Tibial nerve (tissue), 4 donors: ENCODE results near the gene ZNF385D. TPM values are rescaled to one million over a fixed set of nuclear protein-coding genes. Genes with fewer than 3 reads are reported as not detected.

ENCODE experiments used
- DNase-seq, 2 donors: peaks; one replicate each; pipeline ENCODE4 v3.0.0-alpha.2; 2019; ENCODE audit warnings: low spot score in 2 of 2
- H3K27ac ChIP-seq, 4 donors: fragments of 200-600 bp; sonication (generic) in 3 of 4; one replicate each; pipeline ENCODE4 v1.5.1; 2017 to 2019; ENCODE audit warnings: mild to moderate bottlenecking in 1 of 4
- H3K27me3 ChIP-seq, 2 donors: fragments of 200-600 bp; sonication (generic) in 1 of 2; one replicate each; pipeline versions ENCODE4 v1.5.1 to v1.6.0; 2017 to 2019
- H3K36me3 ChIP-seq, 3 donors: fragments of 200-600 bp; sonication (generic); one replicate each; pipeline ENCODE4 v1.5.1; 2018 to 2019
- H3K4me1 ChIP-seq, 4 donors: fragments of 200-600 bp; sonication (generic) in 3 of 4; one replicate each; pipeline ENCODE4 v1.5.1; 2017 to 2019
- H3K4me3 ChIP-seq, 4 donors: fragments of 200-600 bp; sonication (generic) in 3 of 4; one replicate each; pipeline ENCODE4 v1.5.1; 2017 to 2019; ENCODE audit warnings: mild to moderate bottlenecking in 1 of 4, moderate library complexity in 1 of 4
- H3K9me3 ChIP-seq, 4 donors: fragments of 200-600 bp; sonication (generic) in 3 of 4; one replicate each; pipeline ENCODE4 v1.5.1; 2017 to 2019
- CTCF ChIP-seq, 5 experiments: fragments of 200-600 bp in 3 of 5; fragments of 450-650 bp in 2 of 5; sonication (generic) in 3 of 5; IDR thresholded peaks; one replicate each; pipeline ENCODE4 v1.5.1; 2016 to 2019; ENCODE audit warnings: antibody characterized with exemption in 5 of 5, mild to moderate bottlenecking in 3 of 5, moderate library complexity in 2 of 5
- EP300 ChIP-seq, 2 donors: sonication (generic); formaldehyde crosslinking; IDR thresholded peaks; one replicate each; pipeline ENCODE4 v1.6.1; 2017; ENCODE audit warnings: antibody characterized with exemption in 2 of 2, mild to moderate bottlenecking in 1 of 2
- POLR2A ChIP-seq, 2 donors: fragments of 450-650 bp; IDR thresholded peaks; one replicate each; pipeline ENCODE4 v1.6.1; 2017; ENCODE audit warnings: antibody characterized with exemption in 2 of 2, mild to moderate bottlenecking in 2 of 2, moderate library complexity in 2 of 2
- WGBS, 2 donors: methylation state at CpG; one replicate each; pipeline ENCODE4 v1.1.5; 2018; 5-methylcytosine and 5-hydroxymethylcytosine counted together
- total RNA-seq, 4 donors: library from RNA; depleted of rRNA; stranded (reverse); fragments of >200 nt; gene quantifications; one replicate each; pipeline ENCODE4 v1.1.0, GENCODE V29; 2016

ZNF385D gene
- total RNA-seq, 4 donors from 2014 or later: 2.7 to 9.0 (median 4.4) TPM

GRCh38 chr3:21446027-21446426 lies 305.0 kb downstream of the ZNF385D start:
- peaks cover 0 to 14% (median 0%) of the 10 kb centered on the region in 4 donors for H3K4me1 ChIP-seq
- 79 to 82% methylated on average over 3 of the region's 3 CpGs for WGBS, 2 donors
- no peak for TF ChIP-seq EP300 (IDR thresholded peaks at IDR 0.05)
- TF ChIP-seq POLR2A (IDR thresholded peaks at IDR 0.05): no peak
- no peak for TF ChIP-seq CTCF (IDR thresholded peaks at IDR 0.05)

DNA sequence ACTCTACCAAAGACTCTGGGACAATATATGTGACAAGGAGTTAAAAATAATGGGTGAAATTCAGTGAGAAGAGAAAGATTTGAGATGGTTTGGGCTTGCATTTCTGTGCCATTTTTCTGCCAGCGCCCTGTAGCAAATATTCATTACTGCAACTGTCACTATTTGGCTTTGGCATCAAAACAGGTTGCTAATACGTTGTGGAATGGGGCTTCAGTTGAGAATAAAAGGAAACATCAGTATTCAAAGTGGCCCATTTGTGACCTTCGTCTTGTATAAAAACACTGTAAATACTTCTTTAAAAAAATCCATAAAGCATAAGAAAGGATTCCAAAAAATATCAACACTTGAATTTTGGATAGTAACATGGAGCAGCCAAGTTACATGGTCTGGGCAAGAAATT lies 309.2 kb downstream of the ZNF385D start:
- WGBS, 2 donors: 79 to 87% methylated on average over 3 of the region's 3 CpGs
- TF ChIP-seq CTCF (IDR thresholded peaks at IDR 0.05) (no peak), EP300 (IDR thresholded peaks at IDR 0.05) (no peak), POLR2A (IDR thresholded peaks at IDR 0.05) (no peak)

More at GRCh38 chr3:21446027-21446426, 305.0 kb downstream of the ZNF385D start:
- Histone ChIP-seq H3K27ac (no peak overlapping the region), H3K27me3 (no peaks in the 10 kb centered on the region), H3K9me3 (no peaks in the 10 kb centered on the region), H3K4me3 (no peak overlapping the region), H3K36me3 (no peaks in the 10 kb centered on the region)
- no peak for DNase-seq

GRCh38 chr3:21436835-21437234 lies 314.2 kb downstream of the ZNF385D start:
- Histone ChIP-seq H3K9me3 (no peaks in the 10 kb centered on the region), H3K4me1 (no peaks in the 10 kb centered on the region), H3K27ac (no peak overlapping the region), H3K4me3 (no peak overlapping the region), H3K36me3 (no peaks in the 10 kb centered on the region), H3K27me3 (no peaks in the 10 kb centered on the region)
- WGBS, 2 donors: 85 to 88% methylated on average over 11 of the region's 11 CpGs
- no peak for DNase-seq
- TF ChIP-seq POLR2A (IDR thresholded peaks at IDR 0.05) (no peak), EP300 (IDR thresholded peaks at IDR 0.05) (no peak), CTCF (IDR thresholded peaks at IDR 0.05) (no peak)

More for the DNA sequence above, 309.2 kb downstream of the ZNF385D start:
- DNase-seq: no peak
- peaks cover 0 to 2% (median 0%) of the 10 kb centered on the region in 4 donors for H3K4me1 ChIP-seq
- no peaks in the 10 kb centered on the region for H3K36me3 ChIP-seq
- no peak overlapping the region for H3K27ac ChIP-seq
- H3K4me3 ChIP-seq: no peak overlapping the region
- no peaks in the 10 kb centered on the region for H3K9me3 ChIP-seq
- H3K27me3 ChIP-seq: no peaks in the 10 kb centered on the region

GRCh38 chr3:21435871-21436270 lies 315.1 kb downstream of the ZNF385D start:
- TF ChIP-seq EP300 (IDR thresholded peaks at IDR 0.05) (no peak), POLR2A (IDR thresholded peaks at IDR 0.05) (no peak), CTCF (IDR thresholded peaks at IDR 0.05) (no peak)
- DNase-seq: no peak
- H3K27ac ChIP-seq: no peak overlapping the region
- H3K4me1 ChIP-seq: no peaks in the 10 kb centered on the region
- WGBS, 2 donors: 21 to 28% methylated on average over 2 of the region's 2 CpGs
- H3K4me3 ChIP-seq: no peak overlapping the region
- H3K9me3 ChIP-seq: no peaks in the 10 kb centered on the region
- no peaks in the 10 kb centered on the region for H3K36me3 ChIP-seq
- H3K27me3 ChIP-seq: no peaks in the 10 kb centered on the region

DNA sequence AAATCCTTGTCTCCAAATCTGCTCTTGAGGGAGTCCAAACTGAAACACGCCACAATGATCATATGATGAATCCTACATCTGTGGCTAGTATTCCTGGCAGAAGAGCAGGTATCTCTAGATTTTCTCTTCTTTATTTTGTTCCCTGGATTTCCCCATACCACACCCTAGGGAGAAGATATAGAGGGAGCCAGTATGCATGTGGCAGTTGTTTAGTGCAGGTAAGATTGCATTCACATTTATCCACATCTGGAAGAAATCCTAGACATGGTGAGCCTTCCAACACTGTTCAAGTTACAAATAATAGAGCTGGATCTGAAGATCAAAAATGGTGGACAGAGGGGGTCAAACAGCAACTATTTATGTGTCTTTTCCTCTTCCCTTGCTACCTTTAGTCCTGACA lies 316.7 kb downstream of the ZNF385D start:
- H3K27me3 ChIP-seq: no peaks in the 10 kb centered on the region
- TF ChIP-seq EP300 (IDR thresholded peaks at IDR 0.05) (no peak), CTCF (IDR thresholded peaks at IDR 0.05) (no peak), POLR2A (IDR thresholded peaks at IDR 0.05) (no peak)
- no peaks in the 10 kb centered on the region for H3K9me3 ChIP-seq
- no peaks in the 10 kb centered on the region for H3K4me1 ChIP-seq
- 92% methylated on average over 1 of the region's 1 CpG for WGBS, 2 donors
- H3K36me3 ChIP-seq: no peaks in the 10 kb centered on the region
- no peak overlapping the region for H3K4me3 ChIP-seq
- no peak for DNase-seq
- no peak overlapping the region for H3K27ac ChIP-seq
